Skeletal muscle satellite cell (primary cell): Measurements from ENCODE around the gene KRTAP10-5.
"Not testable (repeated sequence)": the region's sequence is repeated elsewhere in the genome, so short reads cannot be mapped to it uniquely, and the experiment has no call there.

Experiments used
- H3K27me3 ChIP-seq: 2 replicates; pipeline ENCODE4 v1.7.0; 2013; ENCODE audit warnings: low read length; ENCODE audit not compliant: control insufficient read depth, insufficient read depth
- H3K36me3 ChIP-seq: 2 replicates; pipeline ENCODE4 v1.7.0; 2013; ENCODE audit warnings: mild to moderate bottlenecking, control low read depth, low read length; ENCODE audit not compliant: insufficient read depth
- H3K4me1 ChIP-seq: 2 replicates; pipeline ENCODE4 v1.7.0; 2013; ENCODE audit warnings: low read length; ENCODE audit not compliant: control insufficient read depth, insufficient read depth
- H3K4me2 ChIP-seq: 2 replicates; pipeline ENCODE4 v1.7.0; 2013; ENCODE audit warnings: mild to moderate bottlenecking, low read length
- H3K4me3 ChIP-seq: 2 replicates; pipeline ENCODE4 v1.7.0; 2013; ENCODE audit warnings: low read length
- H3K9ac ChIP-seq: 2 replicates; pipeline ENCODE4 v1.7.0; 2013; ENCODE audit warnings: mild to moderate bottlenecking, low read depth, low read length, moderate library complexity
- H3K9me3 ChIP-seq: replicated peaks from 2 replicates; pipeline ENCODE4 v1.7.0; 2013; ENCODE audit warnings: mild to moderate bottlenecking, control low read depth, low read length

The KRTAP10-5 gene

GRCh38 chr21:44609193-44609592 is 28.8 kb upstream of the KRTAP10-5 start:
- Histone ChIP-seq H3K9ac (no peak overlapping the region), H3K4me3 (no peak overlapping the region)

GRCh38 chr21:44606495-44606894 is 26.1 kb upstream of the KRTAP10-5 start:
- Histone ChIP-seq H3K9me3 (no peaks in the 10 kb centered on the region), H3K4me1 (no peaks in the 10 kb centered on the region), H3K4me2 (no peak overlapping the region), H3K4me3 (no peak overlapping the region), H3K27me3 (peaks cover 40% of the 10 kb centered on the region), H3K36me3 (no peaks in the 10 kb centered on the region), H3K9ac (no peak overlapping the region)

More at GRCh38 chr21:44609193-44609592, 28.8 kb upstream of the KRTAP10-5 start:
- peaks cover 24% of the 10 kb centered on the region for H3K27me3 ChIP-seq
- no peaks in the 10 kb centered on the region for H3K36me3 ChIP-seq
- H3K4me2 ChIP-seq: no peak overlapping the region
- H3K9me3 ChIP-seq: peaks cover 3% of the 10 kb centered on the region
- H3K4me1 ChIP-seq: no peaks in the 10 kb centered on the region

GRCh38 chr21:44603911-44604310 is 23.5 kb upstream of the KRTAP10-5 start:
- H3K9ac ChIP-seq: no peak overlapping the region
- no peaks in the 10 kb centered on the region for H3K9me3 ChIP-seq
- H3K4me1 ChIP-seq: no peaks in the 10 kb centered on the region
- H3K36me3 ChIP-seq: no peaks in the 10 kb centered on the region
- no peak overlapping the region for H3K4me3 ChIP-seq
- peaks cover 59% of the 10 kb centered on the region for H3K27me3 ChIP-seq
- no peak overlapping the region for H3K4me2 ChIP-seq

- Histone ChIP-seq H3K4me3 (no peak overlapping the region), H3K4me1 (no peaks in the 10 kb centered on the region), H3K36me3 (no peaks in the 10 kb centered on the region), H3K9me3 (no peaks in the 10 kb centered on the region), H3K9ac (no peak overlapping the region), H3K27me3 (peaks cover 63% of the 10 kb centered on the region), H3K4me2 (no peak overlapping the region)
These were observed 22.9 kb upstream of the KRTAP10-5 start for GRCh38 chr21:44603109-44603875.

- Histone ChIP-seq H3K4me2 (no peak overlapping the region), H3K9me3 (no peaks in the 10 kb centered on the region), H3K9ac (no peak overlapping the region), H3K4me3 (no peak overlapping the region), H3K27me3 (peaks cover 67% of the 10 kb centered on the region), H3K4me1 (no peaks in the 10 kb centered on the region), H3K36me3 (no peaks in the 10 kb centered on the region)
These were observed 22.1 kb upstream of the KRTAP10-5 start for GRCh38 chr21:44602463-44602850.

DNA sequence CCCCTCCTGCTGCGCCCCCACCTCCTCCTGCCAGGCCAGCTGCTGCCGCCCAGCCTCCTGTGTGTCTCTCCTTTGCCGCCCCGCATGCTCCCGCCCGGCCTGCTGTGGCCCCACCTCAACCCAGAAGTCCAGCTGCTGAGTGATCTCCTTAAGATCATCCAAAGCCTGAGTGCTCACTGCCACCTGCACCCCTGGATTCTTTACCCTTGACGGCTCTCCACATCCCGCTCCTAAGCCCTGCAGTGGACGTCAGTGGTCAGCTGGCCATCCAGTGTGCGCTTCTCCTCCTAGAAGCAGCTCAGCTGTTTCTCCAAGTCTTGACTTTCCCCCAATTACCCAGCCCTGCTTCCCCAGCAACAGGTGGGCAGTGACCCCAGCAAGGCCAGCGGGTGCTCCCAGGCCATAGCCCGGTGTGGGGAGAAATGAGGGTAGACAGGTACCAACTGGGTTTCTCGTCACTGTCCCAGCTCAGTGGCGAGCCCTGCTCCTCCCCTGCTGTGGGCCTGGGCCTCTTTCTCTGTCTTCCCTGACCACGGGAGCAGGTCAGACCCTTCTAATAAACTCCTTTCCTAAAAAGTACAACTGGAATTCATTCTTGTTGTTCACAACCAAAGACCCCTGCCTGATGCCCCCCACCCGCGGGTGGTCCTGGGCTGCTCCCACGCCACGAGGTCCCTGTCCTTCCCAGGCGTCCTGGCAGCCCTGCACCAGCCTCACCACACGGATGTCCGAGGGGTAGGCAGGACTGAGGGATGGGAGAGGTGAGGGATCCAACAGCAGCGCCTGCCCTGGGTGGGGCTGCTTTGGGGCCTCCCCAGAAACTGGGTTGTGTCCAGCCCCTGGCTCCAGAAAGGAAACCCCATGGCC is 21.4 kb upstream of the KRTAP10-5 start:
- no peaks in the 10 kb centered on the region for H3K36me3 ChIP-seq
- peaks cover 68% of the 10 kb centered on the region for H3K27me3 ChIP-seq
- no peak overlapping the region for H3K4me2 ChIP-seq
- no peak overlapping the region for H3K9ac ChIP-seq
- no peaks in the 10 kb centered on the region for H3K9me3 ChIP-seq
- no peaks in the 10 kb centered on the region for H3K4me1 ChIP-seq
- H3K4me3 ChIP-seq: no peak overlapping the region

GRCh38 chr21:44601091-44601490 is 20.7 kb upstream of the KRTAP10-5 start:
- H3K36me3 ChIP-seq, H3K4me3 ChIP-seq, H3K4me2 ChIP-seq, H3K9ac ChIP-seq, H3K4me1 ChIP-seq, H3K9me3 ChIP-seq: not testable (repeated sequence)
- H3K27me3 ChIP-seq: peaks cover 75% of the 10 kb centered on the region

DNA sequence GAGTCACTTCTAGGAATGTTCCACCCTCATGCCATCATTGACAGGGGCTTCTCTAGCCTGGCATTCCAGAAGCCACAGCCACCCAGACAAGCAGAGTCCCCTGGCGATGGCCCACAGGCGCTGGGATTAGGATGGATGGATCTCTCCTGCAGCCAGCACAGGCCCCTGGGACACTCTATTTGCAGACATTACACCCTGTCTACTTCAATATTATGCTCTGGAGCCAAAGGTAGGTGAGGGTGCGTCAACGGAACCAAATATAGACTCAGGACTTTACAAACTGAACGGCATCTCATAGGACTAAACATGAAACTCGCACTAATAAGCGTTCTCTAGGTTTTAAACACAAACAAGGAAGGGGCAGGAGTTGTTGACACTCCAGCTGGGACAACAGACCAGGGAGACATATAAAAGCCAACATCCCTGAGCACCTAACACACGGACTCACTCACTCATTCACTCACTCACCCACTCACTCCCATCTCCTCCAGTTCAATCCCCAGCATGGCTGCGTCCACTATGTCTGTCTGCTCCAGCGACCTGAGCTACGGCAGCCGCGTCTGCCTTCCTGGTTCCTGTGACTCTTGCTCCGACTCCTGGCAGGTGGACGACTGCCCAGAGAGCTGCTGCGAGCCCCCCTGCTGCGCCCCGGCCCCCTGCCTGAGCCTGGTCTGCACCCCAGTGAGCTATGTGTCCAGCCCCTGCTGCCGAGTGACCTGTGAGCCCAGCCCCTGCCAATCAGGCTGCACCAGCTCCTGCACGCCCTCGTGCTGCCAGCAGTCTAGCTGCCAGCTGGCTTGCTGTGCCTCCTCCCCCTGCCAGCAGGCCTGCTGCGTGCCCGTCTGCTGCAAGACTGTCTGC is 19.9 kb upstream of the KRTAP10-5 start, which contains the start of gene KRTAP10-7:
KRTAP10-7 (plus strand) TSS at position 480 of the 861 bp plus-strand sequence; CDS start at position 505, 25 bp downstream.
- not testable (repeated sequence) for H3K9ac ChIP-seq, H3K4me1 ChIP-seq, H3K9me3 ChIP-seq, H3K4me3 ChIP-seq, H3K4me2 ChIP-seq, H3K36me3 ChIP-seq
- peaks cover 77% of the 10 kb centered on the region for H3K27me3 ChIP-seq

DNA sequence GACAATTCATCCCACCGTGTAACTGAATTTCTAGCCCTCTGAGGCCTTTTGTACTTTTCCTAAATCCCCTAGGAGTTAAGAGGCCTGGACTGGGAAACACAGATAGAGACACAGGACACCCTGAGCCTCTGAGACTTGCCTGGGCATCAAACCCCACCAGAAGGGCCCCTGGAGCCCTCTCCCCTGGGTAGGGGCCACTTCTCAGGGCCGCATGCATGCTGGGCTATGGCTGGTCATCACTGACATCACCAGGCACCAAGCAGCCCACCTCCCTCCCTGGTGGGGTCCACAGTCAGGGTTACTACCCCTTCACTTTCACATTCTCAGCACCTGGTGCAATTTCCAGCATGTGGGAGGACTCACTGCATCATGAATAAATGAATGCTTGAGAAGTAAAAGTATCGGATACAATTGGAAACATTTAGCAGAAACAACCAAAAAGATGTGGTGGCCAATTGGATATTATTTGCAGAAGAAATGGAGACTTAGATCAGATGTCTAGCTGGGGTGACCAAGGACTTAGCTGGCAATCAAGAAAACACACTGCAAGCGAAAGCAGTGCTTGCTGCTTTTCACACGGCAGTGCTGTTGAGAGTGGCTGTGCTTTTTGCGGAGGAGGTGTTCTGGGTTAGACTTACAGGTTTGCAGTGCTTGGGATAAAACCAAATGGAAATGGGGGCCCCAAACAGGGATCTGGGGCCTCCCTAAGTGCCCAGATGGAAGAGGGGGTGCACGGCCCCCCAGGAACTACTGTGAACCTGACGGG is 19.0 kb upstream of the KRTAP10-5 start:
- Histone ChIP-seq H3K27me3 (peaks cover 74% of the 10 kb centered on the region), H3K4me3 (no peak overlapping the region), H3K9ac (no peak overlapping the region), H3K4me2 (no peak overlapping the region), H3K9me3 (no peaks in the 10 kb centered on the region), H3K4me1 (no peaks in the 10 kb centered on the region), H3K36me3 (no peaks in the 10 kb centered on the region)

DNA sequence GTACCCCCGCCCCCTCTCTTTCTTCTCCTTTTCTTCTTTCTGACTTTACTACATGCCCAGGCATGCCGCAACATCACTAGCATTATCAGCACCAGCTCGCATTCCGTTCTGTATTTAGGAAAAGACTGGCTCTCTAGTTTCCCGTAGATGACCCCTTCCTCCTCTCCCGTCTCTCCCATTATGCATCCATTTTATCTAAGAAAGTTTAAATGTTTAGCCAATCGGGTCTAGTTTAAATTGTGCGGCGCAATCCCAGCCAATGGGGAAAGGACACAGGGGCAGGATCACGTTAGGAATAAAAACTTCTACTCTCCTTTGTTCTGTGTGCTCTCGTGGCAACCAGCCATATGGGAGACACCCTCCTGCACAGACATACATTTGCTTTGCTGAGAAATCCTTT is 17.7 kb upstream of the KRTAP10-5 start:
- Histone ChIP-seq H3K4me2 (no peak overlapping the region), H3K4me1 (peaks cover 5% of the 10 kb centered on the region), H3K27me3 (peaks cover 75% of the 10 kb centered on the region), H3K9me3 (no peaks in the 10 kb centered on the region), H3K9ac (no peak overlapping the region), H3K4me3 (no peak overlapping the region), H3K36me3 (no peaks in the 10 kb centered on the region)
